Measurements from ENCODE around the gene SEL1L2.

The SEL1L2 gene

DNA sequence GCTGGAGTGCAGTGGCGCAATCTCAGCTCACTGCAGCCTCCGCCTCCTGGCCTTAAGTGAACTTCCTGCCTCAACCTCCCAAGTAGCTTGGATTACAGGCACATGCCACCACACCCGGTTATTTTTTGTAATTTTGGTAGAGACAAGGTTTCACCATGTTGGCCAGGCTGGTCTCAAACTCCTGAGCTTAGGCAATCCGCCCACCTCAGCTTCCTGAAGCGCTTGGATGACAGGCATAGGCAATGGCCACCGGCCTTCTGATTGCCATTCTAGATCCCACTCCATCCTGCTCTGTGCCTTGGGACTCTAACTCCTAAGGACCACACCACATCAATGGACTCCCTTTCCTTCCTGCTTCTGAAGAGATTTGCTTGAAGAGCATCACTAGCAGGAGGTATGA, 60.6 kb downstream of the SEL1L2 start:
- in situ Hi-C loops (cut with MboI; ENCODE audit: low sequenced_read_pairs) = no loop called here

DNA sequence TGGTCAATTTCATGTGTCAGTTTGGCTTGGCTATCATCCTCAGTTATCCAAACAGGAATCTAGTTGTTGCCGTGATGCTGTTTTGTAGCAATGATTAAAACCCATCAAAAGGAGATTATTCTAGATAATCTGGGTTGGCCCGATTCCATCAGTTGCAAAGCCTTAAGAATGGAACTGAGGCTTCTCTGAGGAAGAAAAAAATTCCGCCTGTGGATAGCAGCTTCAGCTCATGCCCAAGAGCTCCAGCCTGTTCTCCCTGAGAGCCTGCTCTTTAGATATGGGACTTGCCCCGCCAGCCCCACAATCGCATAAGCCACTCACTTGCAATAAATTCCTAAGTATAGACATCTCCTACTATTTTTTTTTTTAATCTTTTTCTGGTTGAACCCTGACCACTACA, 61.5 kb downstream of the SEL1L2 start:
- in situ Hi-C loops (cut with MboI; ENCODE audit: low sequenced_read_pairs) = no loop called here

DNA sequence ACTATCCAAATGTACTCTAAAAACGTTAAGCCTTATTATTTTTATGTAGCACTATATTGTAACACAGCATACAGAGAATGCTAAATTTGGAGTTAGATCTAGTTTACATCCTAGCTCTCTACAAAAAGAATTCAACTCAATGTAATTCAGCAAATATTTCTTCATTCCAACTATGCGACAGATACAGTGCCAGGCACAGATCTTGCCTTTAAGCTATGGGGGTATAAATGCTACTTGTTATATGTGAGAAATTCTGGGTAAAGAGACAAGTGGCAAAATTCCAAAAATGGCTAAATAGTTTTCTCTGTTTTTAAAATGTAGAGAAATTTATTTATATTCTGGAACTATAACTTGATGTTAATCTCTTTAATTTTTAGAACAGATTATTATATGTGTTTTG, 63.2 kb downstream of the SEL1L2 start:
- in situ Hi-C loops (cut with MboI; ENCODE audit: low sequenced_read_pairs) = no loop called here

DNA sequence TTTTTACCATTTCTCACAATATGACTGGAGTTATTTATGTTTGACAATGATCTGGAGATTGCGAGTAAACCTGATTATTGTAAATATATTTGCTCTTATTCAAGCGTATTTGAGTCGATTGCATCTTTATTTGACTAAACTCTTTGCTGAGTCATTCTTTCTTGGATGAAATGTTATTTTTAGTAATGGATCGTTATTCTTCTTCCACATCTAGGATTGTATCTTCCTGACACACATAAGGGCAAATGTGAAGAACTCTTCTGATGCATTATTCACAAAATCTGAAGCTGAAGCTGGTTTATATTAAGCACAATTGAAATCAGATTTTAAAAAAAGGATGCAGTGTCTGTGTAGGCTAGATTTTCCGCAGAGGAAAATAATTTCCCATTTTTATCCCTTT, 68.2 kb downstream of the SEL1L2 start:
- in situ Hi-C loops (cut with MboI; ENCODE audit: low sequenced_read_pairs) = no loop called here

DNA sequence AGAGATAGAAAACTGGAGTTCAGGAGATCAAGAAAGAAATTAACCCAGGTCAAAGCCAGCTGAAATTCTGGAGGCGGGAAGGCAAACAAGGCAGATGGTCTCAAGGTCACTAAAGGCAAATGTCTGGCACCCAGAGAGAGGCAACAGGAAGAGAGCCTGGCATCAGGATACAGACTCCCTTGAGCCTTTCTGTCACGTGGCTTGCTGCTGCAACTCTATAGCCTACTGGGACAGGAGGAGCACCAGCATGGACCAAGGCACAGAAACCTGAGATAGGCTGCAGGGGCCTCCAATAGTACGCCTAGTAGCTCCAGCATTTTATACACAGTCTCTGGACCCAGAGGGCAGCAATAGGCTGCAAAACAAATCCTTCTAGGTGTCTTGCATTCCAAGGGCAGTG, 75.1 kb downstream of the SEL1L2 start:
- in situ Hi-C loops (cut with MboI; ENCODE audit: low sequenced_read_pairs) = no loop called here

DNA sequence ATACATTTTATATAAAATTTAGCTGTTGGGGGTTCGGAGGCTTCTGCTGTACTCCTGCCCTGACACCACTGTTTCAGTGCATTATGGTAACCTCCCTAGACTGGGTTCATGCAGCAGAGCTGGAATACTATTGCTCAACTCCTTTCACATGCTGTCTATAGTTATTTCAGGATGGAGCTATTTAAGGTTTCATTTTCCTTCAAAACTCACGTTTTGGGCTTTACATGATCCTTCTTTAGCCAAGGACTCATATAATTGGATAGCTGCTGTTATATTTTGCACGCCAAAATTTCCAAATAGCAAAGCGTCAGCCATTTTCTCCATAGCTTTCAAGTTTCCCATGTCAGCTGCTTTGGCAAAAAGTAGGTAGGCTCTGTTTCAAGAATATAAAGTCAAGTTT, 76.8 kb downstream of the SEL1L2 start:
- in situ Hi-C loops (cut with MboI; ENCODE audit: low sequenced_read_pairs) = no loop called here

DNA sequence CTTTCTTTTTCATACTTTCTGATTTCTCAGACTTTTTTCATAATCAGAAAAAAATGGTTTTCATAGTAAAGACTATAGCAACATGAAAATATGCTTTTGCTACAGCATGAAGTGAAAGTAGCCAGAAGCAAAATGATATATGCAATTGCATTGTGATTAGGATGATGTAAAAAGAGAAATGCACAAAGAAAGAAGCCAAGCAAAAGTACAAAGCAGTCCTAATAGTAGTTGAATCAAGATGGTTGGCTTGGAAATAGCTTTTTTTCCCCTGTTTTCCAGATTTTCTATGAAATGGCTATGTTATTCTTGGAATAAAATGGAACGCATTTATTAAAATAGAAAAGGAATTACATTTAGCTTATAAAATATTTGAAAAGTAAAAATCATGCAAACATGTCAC, 77.3 kb downstream of the SEL1L2 start:
- in situ Hi-C loops (cut with MboI; ENCODE audit: low sequenced_read_pairs) = no loop called here

DNA sequence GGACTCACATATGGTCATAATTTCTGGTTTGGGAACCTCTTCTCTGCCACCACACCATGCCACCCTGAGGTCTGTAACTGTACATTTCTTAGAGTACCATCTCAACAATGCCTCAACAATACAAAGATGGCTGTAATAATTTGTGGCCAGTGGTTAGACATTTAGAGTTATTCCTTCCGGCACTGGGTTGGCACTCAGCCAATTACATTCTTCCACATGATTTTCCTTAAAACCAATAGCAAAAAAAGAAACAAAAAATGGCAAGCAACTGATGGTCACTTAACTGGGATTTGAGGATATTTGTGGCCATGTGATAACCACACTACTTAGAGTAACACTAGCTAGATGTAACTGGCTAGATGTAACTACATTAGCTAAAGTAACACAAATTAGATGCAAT, 79.9 kb downstream of the SEL1L2 start:
- in situ Hi-C loops (cut with MboI; ENCODE audit: low sequenced_read_pairs) = no loop called here

DNA sequence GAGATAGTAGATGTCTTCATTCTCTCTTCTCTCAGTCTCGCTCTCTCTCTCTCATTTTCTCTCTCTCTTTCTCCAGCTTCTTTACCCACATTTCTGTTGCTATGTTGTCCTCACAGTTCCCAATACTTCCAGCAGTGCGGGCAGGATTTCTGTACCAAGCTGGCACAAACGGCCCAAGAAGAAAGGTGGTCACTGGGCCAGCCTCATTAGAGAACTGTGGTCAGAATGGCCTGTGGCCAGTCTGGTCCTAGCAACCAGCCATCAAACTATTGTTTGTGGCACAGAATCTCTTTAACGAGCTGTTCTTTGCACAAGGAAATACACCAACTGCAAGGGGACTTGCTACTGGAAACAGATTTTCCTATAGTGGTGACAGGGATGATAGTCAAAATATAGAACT, 81.3 kb downstream of the SEL1L2 start:
- in situ Hi-C loops (cut with MboI; ENCODE audit: low sequenced_read_pairs) = no loop called here

DNA sequence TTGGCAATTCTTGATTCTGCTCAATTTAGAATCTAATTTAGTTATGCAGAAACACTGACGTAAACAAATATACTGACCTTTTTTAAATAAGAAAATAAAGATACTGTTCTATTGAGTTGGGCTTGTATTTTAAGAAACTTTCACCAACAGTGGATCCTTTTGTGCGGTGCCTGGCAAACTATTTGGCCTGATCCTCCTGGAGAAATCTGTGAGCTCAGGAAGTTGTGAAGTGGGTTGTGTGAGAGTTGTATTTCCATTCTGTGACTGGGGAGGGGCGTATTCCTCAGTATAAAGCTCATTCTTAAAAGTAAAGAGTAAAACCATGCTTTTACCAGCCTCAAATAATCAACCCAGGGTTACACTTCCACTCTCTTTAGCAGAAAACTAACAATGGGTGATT, 85.6 kb downstream of the SEL1L2 start:
- in situ Hi-C loops (cut with MboI; ENCODE audit: low sequenced_read_pairs) = no loop called here

DNA sequence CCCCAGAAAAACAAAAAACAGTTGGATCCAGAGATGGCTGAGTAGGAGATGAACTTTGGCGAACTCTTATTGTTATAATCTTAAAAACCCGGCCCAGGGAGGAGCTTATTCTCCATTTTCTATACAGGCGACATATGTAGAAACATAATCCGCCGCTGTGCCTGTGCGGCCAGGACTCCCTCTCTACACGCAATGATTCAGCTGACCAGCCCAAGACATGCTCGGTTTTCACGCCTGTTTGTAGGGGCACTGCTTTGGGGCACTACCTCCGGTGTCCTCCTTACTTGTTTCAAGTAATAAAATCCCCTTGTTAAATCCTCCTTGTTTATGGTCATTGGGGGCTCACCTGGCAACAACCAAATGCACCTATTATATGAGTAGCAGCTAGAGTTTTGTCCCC, 89.9 kb downstream of the SEL1L2 start:
- in situ Hi-C loops (cut with MboI; ENCODE audit: low sequenced_read_pairs) = no loop called here

DNA sequence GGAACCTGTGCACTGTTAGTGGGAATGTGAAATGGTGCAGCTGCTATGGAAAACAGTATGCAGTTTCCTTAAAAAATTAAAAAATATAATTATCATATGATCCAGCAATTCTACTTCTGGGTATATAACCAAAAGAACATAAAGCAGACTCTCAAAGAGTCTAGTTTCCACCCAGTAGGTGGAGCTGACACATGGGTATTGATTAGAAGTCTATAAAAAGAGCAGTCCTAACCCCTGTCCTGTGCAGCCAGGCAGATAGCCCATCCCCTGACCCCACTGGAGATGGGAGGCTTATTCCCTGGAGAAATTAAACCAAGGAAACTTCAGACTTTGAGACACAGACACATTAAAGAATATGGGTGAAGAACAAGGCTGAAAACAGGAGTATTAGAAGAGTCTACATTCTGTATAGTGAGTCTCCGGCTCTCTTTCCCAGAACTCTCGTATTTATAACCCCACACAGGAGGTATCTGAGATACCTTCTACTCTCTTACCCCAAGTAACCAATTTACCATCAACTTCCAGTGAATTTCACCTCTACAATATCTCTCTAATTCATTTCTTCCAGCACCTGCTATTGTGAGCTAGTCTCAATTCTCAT, 92.3 kb downstream of the SEL1L2 start:
- in situ Hi-C loops (cut with MboI; ENCODE audit: low sequenced_read_pairs) = no loop called here

DNA sequence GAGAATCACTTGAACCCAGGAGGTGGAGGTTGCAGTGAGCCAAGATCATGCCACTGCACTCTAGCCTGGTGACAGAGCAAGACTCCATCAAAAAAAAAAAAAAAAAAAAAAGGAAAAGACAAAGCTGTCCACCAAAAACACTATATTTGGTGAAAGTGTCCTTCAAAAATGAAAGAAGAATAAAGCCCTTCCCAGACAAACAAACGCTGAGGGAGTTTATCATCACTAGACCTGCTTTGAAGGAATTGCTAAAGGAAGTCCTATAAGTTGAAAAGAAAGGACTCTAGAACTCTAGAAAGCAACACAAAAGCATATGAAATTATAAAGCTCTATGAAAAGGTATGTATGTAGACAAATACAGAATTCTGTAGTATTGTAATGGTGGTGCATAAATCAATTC, 98.8 kb downstream of the SEL1L2 start:
- in situ Hi-C loops (cut with MboI; ENCODE audit: low sequenced_read_pairs) = no loop called here

DNA sequence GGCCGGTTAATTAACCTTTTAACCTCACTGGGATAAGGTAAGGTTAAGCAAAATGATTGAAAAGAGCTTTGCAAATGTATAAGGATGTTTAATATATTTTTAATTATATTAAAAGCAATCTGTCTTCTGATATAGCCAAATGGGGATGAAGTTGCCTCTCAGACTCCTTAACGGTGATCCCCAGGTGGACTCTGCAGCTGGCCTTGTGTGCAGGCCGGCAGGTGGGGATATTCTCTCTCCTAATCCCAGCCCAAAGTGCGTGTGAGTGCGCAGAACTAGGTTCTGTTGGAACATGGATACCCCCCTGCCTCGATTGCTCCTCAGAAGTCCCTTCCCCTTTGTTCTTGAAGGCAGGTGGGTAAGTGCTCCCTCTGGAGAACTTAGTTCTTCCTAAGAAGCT, 105.6 kb downstream of the SEL1L2 start:
- in situ Hi-C loops (cut with MboI; ENCODE audit: low sequenced_read_pairs) = no loop called here

DNA sequence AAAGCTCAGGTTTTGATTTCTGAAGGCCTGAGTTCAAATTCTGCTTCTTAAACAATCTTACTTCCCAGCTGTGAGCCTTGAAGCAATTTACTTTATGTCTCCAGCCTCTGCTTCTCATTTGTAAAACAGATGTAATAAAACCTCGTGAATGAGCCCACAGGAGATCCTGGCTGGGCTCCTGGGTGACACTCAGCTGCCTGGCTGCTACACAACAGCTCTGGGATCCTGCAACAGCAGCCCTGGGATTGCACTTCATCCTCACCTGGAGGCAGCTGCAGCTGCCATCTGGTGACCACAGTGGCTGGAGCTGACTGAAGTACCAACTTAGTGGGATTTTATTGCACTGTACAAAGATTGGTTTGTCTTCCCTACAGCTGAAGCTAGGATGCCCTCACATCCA, 107.0 kb downstream of the SEL1L2 start:
- in situ Hi-C loops (cut with MboI; ENCODE audit: low sequenced_read_pairs) = no loop called here

DNA sequence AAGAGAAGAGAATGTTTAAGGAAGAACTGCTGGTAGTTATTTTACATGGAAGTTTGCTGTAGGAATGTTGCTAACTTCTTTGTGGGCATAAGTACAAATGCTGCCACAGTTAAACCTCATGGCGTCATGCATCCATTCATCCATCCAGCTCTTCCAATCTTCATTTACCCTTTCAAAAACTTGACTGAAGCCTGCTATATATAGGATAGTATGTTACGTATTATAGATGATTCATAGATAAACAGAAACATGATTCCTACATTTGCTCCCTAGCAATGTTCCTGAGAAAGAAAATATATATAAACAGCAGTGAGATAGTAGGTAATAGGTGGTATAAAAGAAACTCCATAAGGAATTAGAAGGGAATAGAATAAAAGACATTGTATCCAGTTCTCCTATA, 111.8 kb downstream of the SEL1L2 start:
- in situ Hi-C loops (cut with MboI; ENCODE audit: low sequenced_read_pairs) = no loop called here

DNA sequence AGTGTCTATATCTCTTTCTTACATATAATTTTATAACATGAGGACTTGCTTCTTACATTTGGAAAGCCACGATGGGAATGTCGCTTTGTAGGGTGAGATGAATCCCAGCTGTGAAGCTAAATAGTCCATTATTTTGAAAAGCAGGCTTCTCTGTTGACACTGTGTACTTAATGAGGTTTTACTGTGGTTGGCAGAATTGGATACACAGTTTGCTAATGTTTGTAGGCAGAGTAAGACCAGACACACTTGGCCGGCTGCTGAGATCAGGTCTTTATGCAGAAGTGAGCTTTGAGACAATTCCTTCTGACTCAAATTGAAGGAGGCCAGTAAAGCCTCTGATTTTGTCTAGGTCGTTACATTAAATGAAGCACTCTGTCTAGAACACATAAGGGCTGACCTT, 112.6 kb downstream of the SEL1L2 start:
- in situ Hi-C loops (cut with MboI; ENCODE audit: low sequenced_read_pairs) = no loop called here

DNA sequence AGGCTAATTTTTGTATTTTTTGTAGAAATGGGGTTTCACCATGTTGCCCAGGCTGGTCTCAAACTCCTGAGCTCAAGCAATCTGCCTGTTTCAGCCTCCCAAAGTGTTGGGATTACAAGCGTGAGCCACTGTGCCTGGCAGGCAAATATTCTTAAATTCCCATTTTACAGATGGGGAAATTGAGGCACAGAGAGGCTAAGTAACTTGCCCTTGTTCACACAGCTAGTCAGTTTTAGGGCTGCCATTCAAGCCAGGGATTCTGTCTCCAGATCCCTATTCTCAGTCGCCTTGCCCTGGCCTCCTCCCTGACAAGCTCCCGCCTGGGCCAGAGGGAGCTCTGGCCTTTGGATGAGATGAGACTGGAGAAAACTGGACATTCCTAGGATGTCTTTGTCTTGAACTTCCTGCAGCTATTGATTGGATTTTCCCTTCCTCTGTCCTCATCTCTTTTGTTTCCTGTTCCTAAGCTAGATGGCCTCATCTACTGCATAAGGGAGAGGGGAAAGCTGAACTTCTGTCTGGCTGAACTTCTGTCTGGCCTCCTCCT, 115.1 kb downstream of the SEL1L2 start:
- in situ Hi-C loops (cut with MboI; ENCODE audit: low sequenced_read_pairs) = no loop called here

DNA sequence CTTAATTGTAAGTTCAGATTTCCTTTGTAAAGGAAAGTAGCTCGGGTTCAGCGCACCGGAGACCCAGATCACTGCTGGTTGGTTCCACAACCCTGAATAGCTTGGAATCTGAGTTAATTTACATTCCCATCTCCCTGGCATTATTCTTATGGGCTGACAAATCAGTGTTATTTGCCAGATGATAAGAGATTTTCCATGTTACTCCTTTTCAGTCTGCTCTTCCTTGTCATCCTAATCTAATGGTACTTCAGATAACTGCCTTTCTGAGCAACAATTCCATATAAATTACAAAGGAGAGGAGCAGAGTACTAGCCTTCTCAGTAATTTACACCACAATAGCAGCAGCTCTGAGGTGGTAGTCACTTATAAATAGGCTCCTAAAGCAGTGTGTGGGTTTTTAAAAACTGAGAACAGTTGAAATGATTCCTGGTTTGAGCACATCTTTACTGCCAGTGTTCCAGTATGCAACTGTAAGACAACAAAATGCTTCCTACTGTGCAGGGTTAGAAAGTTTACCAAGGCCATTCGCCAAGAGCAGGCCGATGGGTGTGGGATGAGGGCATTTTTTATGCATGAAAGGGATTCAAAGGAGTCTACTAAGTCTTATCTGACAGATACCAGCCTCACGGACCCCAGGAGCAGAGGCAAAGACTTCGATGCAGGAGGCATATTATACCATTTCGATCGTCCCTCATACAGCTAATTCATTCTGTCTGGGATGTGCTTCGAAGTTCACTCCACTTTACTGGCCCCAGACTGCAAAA, 115.8 kb downstream of the SEL1L2 start:
- in situ Hi-C loops (cut with MboI; ENCODE audit: low sequenced_read_pairs) = no loop called here

DNA sequence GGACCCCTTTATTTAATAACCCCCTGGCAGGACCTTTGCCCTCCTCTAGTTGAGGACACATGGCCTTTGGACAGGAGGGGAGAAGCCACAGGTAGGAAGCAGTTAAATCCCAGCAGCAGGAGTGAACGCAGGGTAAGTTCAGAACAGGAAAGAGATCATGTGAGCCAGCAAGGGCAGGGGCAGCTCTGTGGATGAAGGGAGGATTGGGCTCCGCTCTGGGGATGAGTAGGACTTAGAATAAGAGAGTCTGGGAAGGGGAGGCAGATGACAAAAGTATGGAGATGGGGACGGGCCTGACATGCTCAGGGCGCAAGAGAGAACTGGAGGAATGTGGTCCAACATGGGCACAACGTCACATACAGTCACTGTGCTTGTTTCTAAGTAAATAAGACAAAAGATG, 116.6 kb downstream of the SEL1L2 start:
- in situ Hi-C loops (cut with MboI; ENCODE audit: low sequenced_read_pairs) = no loop called here

DNA sequence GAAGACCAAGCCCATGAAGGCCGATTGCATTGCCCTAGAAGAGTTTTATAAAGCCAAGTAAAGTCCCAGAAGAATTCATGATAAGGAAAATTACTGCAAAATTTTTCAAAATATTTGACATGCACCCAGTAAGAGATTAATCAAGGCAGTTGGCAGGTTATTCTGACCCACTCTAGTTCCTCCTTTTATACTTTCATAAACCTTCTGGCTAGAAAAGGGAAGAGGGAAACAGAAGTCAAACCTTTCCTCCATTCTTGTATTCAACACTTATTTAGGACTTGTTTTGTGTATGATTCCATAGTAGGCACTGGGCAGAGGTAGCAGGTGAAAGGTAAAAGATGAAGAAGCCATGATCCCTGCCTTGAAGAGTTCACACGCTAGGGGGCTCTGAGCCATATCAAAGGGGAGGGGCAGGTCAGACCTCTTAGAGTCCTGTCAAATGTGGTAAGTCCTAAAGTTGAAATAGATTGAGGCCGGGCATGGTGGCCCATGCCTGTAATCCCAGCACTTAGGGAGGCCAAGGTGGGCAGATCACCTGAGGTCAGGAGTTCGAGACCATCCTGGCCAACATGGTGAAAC, 120.2 kb downstream of the SEL1L2 start:
- in situ Hi-C loops (cut with MboI; ENCODE audit: low sequenced_read_pairs) = no loop called here

DNA sequence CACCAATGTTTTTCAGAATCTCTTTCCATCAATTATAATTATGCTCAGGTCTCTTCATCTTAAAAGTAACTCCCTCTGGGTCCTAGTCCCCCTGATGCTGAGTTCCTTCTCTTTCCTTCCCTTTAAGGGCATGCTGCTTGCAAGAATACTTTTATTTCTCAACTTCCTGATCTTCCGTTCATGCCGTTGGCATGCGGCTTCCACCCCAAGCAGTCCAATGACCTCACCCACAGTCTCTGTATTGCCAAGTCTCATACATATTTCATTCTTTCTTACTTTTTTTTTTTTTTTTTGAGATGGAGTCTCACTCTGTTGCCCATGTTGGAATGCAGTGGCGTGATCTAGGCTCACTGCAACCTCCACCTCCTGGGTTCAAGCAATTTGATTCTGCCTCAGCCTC, 122.1 kb downstream of the SEL1L2 start:
- in situ Hi-C loops (cut with MboI; ENCODE audit: low sequenced_read_pairs) = no loop called here

Measured in hTERT RPE-1 (cell line).